ENCODE measurements around the gene LRTM2.

- TF ChIP-seq TCF7L2 (IDR thresholded peaks at IDR 0.05; ENCODE audit: low read depth, low read length) (no peak), POLR2A (conservative IDR thresholded peaks at IDR 0.05) (no peak), CBX1 (IDR thresholded peaks at IDR 0.05; ENCODE audit: low read depth) (no peak), SIX5 (IDR thresholded peaks at IDR 0.05; ENCODE audit: borderline replicate concordance in 1 of 2, insufficient read depth in 1 of 2, low read depth in 1 of 2, low read length in 2 of 2) (no peak), CTCF (IDR thresholded peaks at IDR 0.05 in 2 of 3, conservative IDR thresholded peaks at IDR 0.05 in 1 of 3; ENCODE audit: insufficient read depth in 2 of 3, low read depth in 1 of 3, low read length in 3 of 3) (no peak)
These were observed 62.0 kb downstream of the LRTM2 start for GRCh38 chr12:1882405-1882804.

Data from K562 (cell line).